Measurements from ENCODE around the gene CDC6.
"Not testable (repeated sequence)": the region's sequence is repeated elsewhere in the genome, so short reads cannot be mapped to it uniquely, and the experiment has no call there.

CDC6 gene

GRCh38 chr17:40290629-40291280, 3.1 kb downstream of the CDC6 start:
- no peak for DNase-seq

- DNase-seq = no peak
Observed at GRCh38 chr17:40291281-40291664, 3.6 kb downstream of the CDC6 start.

- DNase-seq = no peak
Observed at GRCh38 chr17:40293363-40293762, 5.7 kb downstream of the CDC6 start.

- DNase-seq = no peak
Observed at GRCh38 chr17:40295488-40296436, 8.1 kb downstream of the CDC6 start.

GRCh38 chr17:40297511-40297910, 9.8 kb downstream of the CDC6 start:
- no peak for DNase-seq

- no peak for DNase-seq
Observed at GRCh38 chr17:40298726-40299125, 11.0 kb downstream of the CDC6 start.

GRCh38 chr17:40299159-40299757, 11.6 kb downstream of the CDC6 start:
- not testable (repeated sequence) for DNase-seq

GRCh38 chr17:40301315-40301714, 13.6 kb downstream of the CDC6 start:
- DNase-seq = no peak

GRCh38 chr17:40303009-40303657, 15.5 kb downstream of the CDC6 start:
- DNase-seq = no peak

GRCh38 chr17:40303708-40304551, 16.3 kb downstream of the CDC6 start:
- DNase-seq = no peak

- not testable (repeated sequence) for DNase-seq
Observed at GRCh38 chr17:40304552-40304863, 16.8 kb downstream of the CDC6 start.

GRCh38 chr17:40304866-40305265, 17.2 kb downstream of the CDC6 start:
- DNase-seq = not testable (repeated sequence)

GRCh38 chr17:40306395-40306794, 18.7 kb downstream of the CDC6 start:
- no peak for DNase-seq

GRCh38 chr17:40307001-40307730, 19.5 kb downstream of the CDC6 start:
- no peak for DNase-seq

- DNase-seq = no peak
Observed at GRCh38 chr17:40307740-40308239, 20.1 kb downstream of the CDC6 start.

- no peak for DNase-seq
Observed at GRCh38 chr17:40309031-40309948, 21.6 kb downstream of the CDC6 start, which contains the start of gene RARA. Gene RARA, plus strand, starts transcription at chr17:40309180. Its CDS starts 22,039 bp downstream, at chr17:40331219.

GRCh38 chr17:40309949-40310510, 22.4 kb downstream of the CDC6 start:
- DNase-seq = no peak

- no peak for DNase-seq
Observed at GRCh38 chr17:40310882-40311391, 23.3 kb downstream of the CDC6 start.

GRCh38 chr17:40311575-40311974, 23.9 kb downstream of the CDC6 start:
- DNase-seq = no peak

All from activated CD4-positive, alpha-beta T cell treated with anti-CD3 and anti-CD28 coated beads for 1 hour (primary cell).